ENCODE data around the gene KLHL2. TPM values are rescaled to one million over a fixed set of nuclear protein-coding genes. Genes with fewer than 3 reads are reported as not detected.
"Not testable (repeated sequence)": the region's sequence is repeated elsewhere in the genome, so short reads cannot be mapped to it uniquely, and the experiment has no call there.

Gene KLHL2
- total RNA-seq, 1 experiment from 2014 or later: 23.7 TPM

- CTCF ChIA-PET: not testable (repeated sequence)
Measured at GRCh38 chr4:165255439-165255838, 48.1 kb downstream of the KLHL2 start.

GRCh38 chr4:165256074-165256659 lies 48.8 kb downstream of the KLHL2 start:
- H3K4me1 ChIP-seq (ENCODE audit: insufficient read depth, low read length, poor library complexity, severe bottlenecking); BruUV-seq (replicated peaks); DNase-seq (ENCODE audit: low spot score); CTCF ChIA-PET; H3K27me3 ChIP-seq (replicated peaks; ENCODE audit: insufficient read depth, low read depth, low read length, poor library complexity); H3K9me3 ChIP-seq (ENCODE audit: low read depth, low read length, poor library complexity, severe bottlenecking); H3K27ac ChIP-seq (ENCODE audit: low read depth, low read length, poor library complexity, severe bottlenecking); intact Hi-C loops (cut with micrococcal nuclease; ENCODE audit: unreplicated experiment); H3K4me3 ChIP-seq (ENCODE audit: low read depth, low read length, poor library complexity, severe bottlenecking); POLR2A ChIA-PET (ENCODE audit: low non-redundant PET); H3K36me3 ChIP-seq (ENCODE audit: insufficient read depth, low read length, poor library complexity, severe bottlenecking): not testable (repeated sequence)

More at GRCh38 chr4:165255439-165255838, 48.1 kb downstream of the KLHL2 start:
- H3K36me3 ChIP-seq (ENCODE audit: insufficient read depth, low read length, poor library complexity, severe bottlenecking); H3K27me3 ChIP-seq (replicated peaks; ENCODE audit: insufficient read depth, low read depth, low read length, poor library complexity); BruUV-seq (replicated peaks); H3K4me3 ChIP-seq (ENCODE audit: low read depth, low read length, poor library complexity, severe bottlenecking); intact Hi-C loops (cut with micrococcal nuclease; ENCODE audit: unreplicated experiment); POLR2A ChIA-PET (ENCODE audit: low non-redundant PET); H3K27ac ChIP-seq (ENCODE audit: low read depth, low read length, poor library complexity, severe bottlenecking); H3K4me1 ChIP-seq (ENCODE audit: insufficient read depth, low read length, poor library complexity, severe bottlenecking); H3K9me3 ChIP-seq (ENCODE audit: low read depth, low read length, poor library complexity, severe bottlenecking): not testable (repeated sequence)
- DNase-seq (ENCODE audit: low spot score): peak; percentile 33

- H3K4me1 ChIP-seq (ENCODE audit: insufficient read depth, low read length, poor library complexity, severe bottlenecking); H3K36me3 ChIP-seq (ENCODE audit: insufficient read depth, low read length, poor library complexity, severe bottlenecking); H3K4me3 ChIP-seq (ENCODE audit: low read depth, low read length, poor library complexity, severe bottlenecking); DNase-seq (ENCODE audit: low spot score); BruUV-seq (replicated peaks); CTCF ChIA-PET; H3K9me3 ChIP-seq (ENCODE audit: low read depth, low read length, poor library complexity, severe bottlenecking); intact Hi-C loops (cut with micrococcal nuclease; ENCODE audit: unreplicated experiment); H3K27ac ChIP-seq (ENCODE audit: low read depth, low read length, poor library complexity, severe bottlenecking); POLR2A ChIA-PET (ENCODE audit: low non-redundant PET); H3K27me3 ChIP-seq (replicated peaks; ENCODE audit: insufficient read depth, low read depth, low read length, poor library complexity): not testable (repeated sequence)
Measured at GRCh38 chr4:165259776-165260175, 52.4 kb downstream of the KLHL2 start.

- intact Hi-C loops (cut with micrococcal nuclease; ENCODE audit: unreplicated experiment); H3K9me3 ChIP-seq (ENCODE audit: low read depth, low read length, poor library complexity, severe bottlenecking); H3K4me1 ChIP-seq (ENCODE audit: insufficient read depth, low read length, poor library complexity, severe bottlenecking); H3K36me3 ChIP-seq (ENCODE audit: insufficient read depth, low read length, poor library complexity, severe bottlenecking); CTCF ChIA-PET; DNase-seq (ENCODE audit: low spot score); H3K4me3 ChIP-seq (ENCODE audit: low read depth, low read length, poor library complexity, severe bottlenecking); H3K27ac ChIP-seq (ENCODE audit: low read depth, low read length, poor library complexity, severe bottlenecking); POLR2A ChIA-PET (ENCODE audit: low non-redundant PET); H3K27me3 ChIP-seq (replicated peaks; ENCODE audit: insufficient read depth, low read depth, low read length, poor library complexity); BruUV-seq (replicated peaks): not testable (repeated sequence)
Measured at GRCh38 chr4:165262306-165262705, 54.9 kb downstream of the KLHL2 start.

- H3K9me3 ChIP-seq (ENCODE audit: low read depth, low read length, poor library complexity, severe bottlenecking); H3K4me1 ChIP-seq (ENCODE audit: insufficient read depth, low read length, poor library complexity, severe bottlenecking); DNase-seq (ENCODE audit: low spot score); H3K27me3 ChIP-seq (replicated peaks; ENCODE audit: insufficient read depth, low read depth, low read length, poor library complexity); intact Hi-C loops (cut with micrococcal nuclease; ENCODE audit: unreplicated experiment); CTCF ChIA-PET; H3K27ac ChIP-seq (ENCODE audit: low read depth, low read length, poor library complexity, severe bottlenecking); H3K4me3 ChIP-seq (ENCODE audit: low read depth, low read length, poor library complexity, severe bottlenecking); POLR2A ChIA-PET (ENCODE audit: low non-redundant PET); H3K36me3 ChIP-seq (ENCODE audit: insufficient read depth, low read length, poor library complexity, severe bottlenecking); BruUV-seq (replicated peaks): not testable (repeated sequence)
Measured at GRCh38 chr4:165263466-165263865, 56.1 kb downstream of the KLHL2 start.

- POLR2A ChIA-PET (ENCODE audit: low non-redundant PET); BruUV-seq (replicated peaks); H3K27me3 ChIP-seq (replicated peaks; ENCODE audit: insufficient read depth, low read depth, low read length, poor library complexity); H3K36me3 ChIP-seq (ENCODE audit: insufficient read depth, low read length, poor library complexity, severe bottlenecking); H3K4me3 ChIP-seq (ENCODE audit: low read depth, low read length, poor library complexity, severe bottlenecking); H3K27ac ChIP-seq (ENCODE audit: low read depth, low read length, poor library complexity, severe bottlenecking); CTCF ChIA-PET; H3K4me1 ChIP-seq (ENCODE audit: insufficient read depth, low read length, poor library complexity, severe bottlenecking); H3K9me3 ChIP-seq (ENCODE audit: low read depth, low read length, poor library complexity, severe bottlenecking); DNase-seq (ENCODE audit: low spot score); intact Hi-C loops (cut with micrococcal nuclease; ENCODE audit: unreplicated experiment): not testable (repeated sequence)
Measured at GRCh38 chr4:165269931-165270330, 62.6 kb downstream of the KLHL2 start.

- H3K4me3 ChIP-seq (ENCODE audit: low read depth, low read length, poor library complexity, severe bottlenecking); POLR2A ChIA-PET (ENCODE audit: low non-redundant PET); H3K9me3 ChIP-seq (ENCODE audit: low read depth, low read length, poor library complexity, severe bottlenecking); BruUV-seq (replicated peaks); H3K4me1 ChIP-seq (ENCODE audit: insufficient read depth, low read length, poor library complexity, severe bottlenecking); intact Hi-C loops (cut with micrococcal nuclease; ENCODE audit: unreplicated experiment); DNase-seq (ENCODE audit: low spot score); H3K27ac ChIP-seq (ENCODE audit: low read depth, low read length, poor library complexity, severe bottlenecking); H3K36me3 ChIP-seq (ENCODE audit: insufficient read depth, low read length, poor library complexity, severe bottlenecking); CTCF ChIA-PET; H3K27me3 ChIP-seq (replicated peaks; ENCODE audit: insufficient read depth, low read depth, low read length, poor library complexity): not testable (repeated sequence)
Measured at GRCh38 chr4:165273443-165273842, 66.1 kb downstream of the KLHL2 start.

GRCh38 chr4:165275357-165275756 lies 68.0 kb downstream of the KLHL2 start:
- CTCF ChIA-PET; H3K4me3 ChIP-seq (ENCODE audit: low read depth, low read length, poor library complexity, severe bottlenecking): not testable (repeated sequence)

More at GRCh38 chr4:165275357-165275756, 68.0 kb downstream of the KLHL2 start:
- H3K27ac ChIP-seq (ENCODE audit: low read depth, low read length, poor library complexity, severe bottlenecking); DNase-seq (ENCODE audit: low spot score); POLR2A ChIA-PET (ENCODE audit: low non-redundant PET); H3K36me3 ChIP-seq (ENCODE audit: insufficient read depth, low read length, poor library complexity, severe bottlenecking); intact Hi-C loops (cut with micrococcal nuclease; ENCODE audit: unreplicated experiment); BruUV-seq (replicated peaks); H3K27me3 ChIP-seq (replicated peaks; ENCODE audit: insufficient read depth, low read depth, low read length, poor library complexity); H3K4me1 ChIP-seq (ENCODE audit: insufficient read depth, low read length, poor library complexity, severe bottlenecking); H3K9me3 ChIP-seq (ENCODE audit: low read depth, low read length, poor library complexity, severe bottlenecking): not testable (repeated sequence)
